ENCODE results near the gene TACC2.

DNA sequence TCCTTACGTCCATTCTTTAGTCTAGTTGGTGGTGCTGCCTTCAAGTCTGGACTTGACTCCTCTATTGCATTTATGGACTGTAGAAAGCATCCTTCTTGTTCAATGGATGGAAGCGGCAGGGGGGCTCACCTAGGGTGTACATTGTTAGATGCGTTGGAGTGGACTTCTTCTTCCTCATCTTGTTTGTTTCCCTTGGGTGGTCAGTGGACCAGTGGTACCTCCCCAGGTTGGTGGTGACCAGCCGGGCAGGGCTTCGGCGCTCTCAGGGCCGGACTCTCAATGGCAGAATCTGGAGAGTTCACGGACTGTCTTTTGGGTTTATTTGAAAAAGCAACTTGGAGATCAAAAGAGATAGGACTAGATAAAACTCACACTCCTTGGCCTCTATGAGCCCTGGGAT is 276.0 kb downstream of the TACC2 start:
- TF ChIP-seq, protein P1, sequence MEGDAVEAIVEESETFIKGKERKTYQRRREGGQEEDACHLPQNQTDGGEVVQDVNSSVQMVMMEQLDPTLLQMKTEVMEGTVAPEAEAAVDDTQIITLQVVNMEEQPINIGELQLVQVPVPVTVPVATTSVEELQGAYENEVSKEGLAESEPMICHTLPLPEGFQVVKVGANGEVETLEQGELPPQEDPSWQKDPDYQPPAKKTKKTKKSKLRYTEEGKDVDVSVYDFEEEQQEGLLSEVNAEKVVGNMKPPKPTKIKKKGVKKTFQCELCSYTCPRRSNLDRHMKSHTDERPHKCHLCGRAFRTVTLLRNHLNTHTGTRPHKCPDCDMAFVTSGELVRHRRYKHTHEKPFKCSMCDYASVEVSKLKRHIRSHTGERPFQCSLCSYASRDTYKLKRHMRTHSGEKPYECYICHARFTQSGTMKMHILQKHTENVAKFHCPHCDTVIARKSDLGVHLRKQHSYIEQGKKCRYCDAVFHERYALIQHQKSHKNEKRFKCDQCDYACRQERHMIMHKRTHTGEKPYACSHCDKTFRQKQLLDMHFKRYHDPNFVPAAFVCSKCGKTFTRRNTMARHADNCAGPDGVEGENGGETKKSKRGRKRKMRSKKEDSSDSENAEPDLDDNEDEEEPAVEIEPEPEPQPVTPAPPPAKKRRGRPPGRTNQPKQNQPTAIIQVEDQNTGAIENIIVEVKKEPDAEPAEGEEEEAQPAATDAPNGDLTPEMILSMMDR (IDR thresholded peaks at IDR 0.05 in 4 of 5, conservative IDR thresholded peaks at IDR 0.05 in 1 of 5): no peak
- no peak for TF ChIP-seq POLR2A (IDR thresholded peaks at IDR 0.05)

Measured in gastrocnemius medialis (tissue), 4 donors.